HG02973 (cell line): Measurements from ENCODE around the gene SERPINA12.
"Not testable (repeated sequence)": the region's sequence is repeated elsewhere in the genome, so short reads cannot be mapped to it uniquely, and the experiment has no call there.

Experiments used
- ATAC-seq: cut with Tn5 transposase; IDR thresholded peaks from one replicate; pipeline ENCODE4 v1.9.1; 2021; ENCODE audit warnings: moderate library complexity; ENCODE audit not compliant: unreplicated experiment

The SERPINA12 gene

DNA sequence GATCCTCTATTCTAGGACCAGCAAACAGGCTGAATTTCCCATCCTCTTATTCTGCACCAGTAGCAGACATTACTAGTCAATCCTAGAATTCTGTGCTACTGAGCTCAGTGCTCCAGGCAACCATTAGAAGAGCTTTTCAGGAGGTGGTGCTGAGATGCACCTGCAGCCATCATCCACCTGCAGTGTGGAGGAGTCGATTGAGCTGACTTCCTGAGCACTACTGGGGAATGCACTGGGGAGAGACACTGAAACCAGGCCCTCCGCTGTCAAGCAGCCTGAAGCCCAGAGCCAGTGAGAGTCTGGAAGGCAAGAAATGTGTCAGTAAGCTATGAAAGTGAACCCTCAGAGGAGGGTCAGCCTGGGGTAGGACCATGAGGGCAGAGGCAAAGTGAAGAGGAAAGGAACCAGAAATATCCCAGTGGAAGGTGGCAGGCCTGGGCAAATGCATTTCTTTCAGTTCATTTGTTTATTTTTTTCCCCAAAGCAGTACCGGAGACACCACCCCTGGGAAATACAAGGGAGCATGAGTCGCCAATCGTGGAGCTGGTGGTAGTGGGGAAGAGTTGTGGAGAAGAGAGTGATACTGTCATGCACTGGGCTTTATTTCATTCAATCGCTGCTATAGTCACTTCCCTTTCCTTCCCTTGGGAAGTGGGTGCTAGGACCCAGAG, 28.9 kb upstream of the SERPINA12 start:
- no peak for ATAC-seq

- no peak for ATAC-seq
Measured at GRCh38 chr14:94536836-94537235, 27.6 kb upstream of the SERPINA12 start.

- no peak for ATAC-seq
Measured at GRCh38 chr14:94535506-94535905, 26.2 kb upstream of the SERPINA12 start.

DNA sequence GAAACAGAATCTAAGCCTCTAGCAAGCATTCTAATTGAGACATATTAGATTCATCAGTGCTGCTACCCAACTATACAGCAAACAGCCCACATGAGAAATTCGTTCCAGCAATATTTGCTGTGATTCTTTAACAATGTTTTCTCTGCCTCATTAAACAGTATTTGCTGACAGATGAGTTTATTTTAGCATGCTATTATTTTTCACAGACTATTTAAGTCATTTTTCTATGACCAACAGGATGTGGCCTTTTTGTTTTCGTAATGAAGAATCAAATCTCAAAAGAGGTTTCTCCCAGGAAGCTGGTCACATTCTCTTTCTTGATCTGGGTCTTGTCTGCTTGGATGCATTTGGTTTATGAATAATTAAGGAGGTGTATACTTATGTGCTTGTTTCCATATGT, 23.2 kb upstream of the SERPINA12 start:
- ATAC-seq: no peak

DNA sequence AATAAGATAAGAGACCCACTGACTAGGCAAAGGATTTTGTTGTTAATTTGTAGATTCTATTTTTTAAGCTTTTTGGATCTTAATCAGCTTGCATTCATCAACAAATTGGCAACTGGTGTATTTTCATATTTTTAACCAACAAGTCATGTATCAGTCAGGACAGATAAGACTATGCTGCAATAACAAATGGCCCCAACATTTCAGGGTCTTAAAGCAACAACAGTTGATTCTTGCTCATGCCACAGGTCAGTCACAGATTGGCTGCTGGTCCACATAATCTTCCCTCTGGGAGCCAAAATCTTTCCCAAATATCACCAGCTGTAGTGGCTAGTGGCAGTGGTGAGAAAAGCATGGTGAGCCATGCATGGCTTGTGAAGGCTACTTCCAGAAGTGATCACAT, 21.9 kb upstream of the SERPINA12 start:
- ATAC-seq: no peak

DNA sequence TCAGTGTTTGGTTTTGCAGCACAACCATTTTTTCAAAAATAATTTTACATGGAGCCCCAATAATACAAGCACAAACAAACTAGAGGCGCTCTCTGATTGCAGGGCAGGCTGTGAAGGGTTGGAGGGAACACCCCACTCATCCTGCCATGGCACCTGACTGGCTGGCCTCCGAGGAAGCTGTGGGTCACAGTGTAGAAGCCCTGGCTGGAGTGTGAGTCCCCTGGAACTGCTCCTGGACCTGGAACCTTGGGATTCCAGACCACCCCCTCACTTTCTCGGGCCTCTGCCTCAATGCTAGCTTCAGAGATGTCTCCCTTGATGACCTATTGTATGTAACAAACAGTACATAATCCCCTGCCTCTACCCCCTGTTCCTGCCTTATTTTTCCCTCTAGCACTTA, 14.8 kb upstream of the SERPINA12 start:
- ATAC-seq: no peak

- ATAC-seq: no peak
Measured at GRCh38 chr14:94523265-94523664, 14.0 kb upstream of the SERPINA12 start.

DNA sequence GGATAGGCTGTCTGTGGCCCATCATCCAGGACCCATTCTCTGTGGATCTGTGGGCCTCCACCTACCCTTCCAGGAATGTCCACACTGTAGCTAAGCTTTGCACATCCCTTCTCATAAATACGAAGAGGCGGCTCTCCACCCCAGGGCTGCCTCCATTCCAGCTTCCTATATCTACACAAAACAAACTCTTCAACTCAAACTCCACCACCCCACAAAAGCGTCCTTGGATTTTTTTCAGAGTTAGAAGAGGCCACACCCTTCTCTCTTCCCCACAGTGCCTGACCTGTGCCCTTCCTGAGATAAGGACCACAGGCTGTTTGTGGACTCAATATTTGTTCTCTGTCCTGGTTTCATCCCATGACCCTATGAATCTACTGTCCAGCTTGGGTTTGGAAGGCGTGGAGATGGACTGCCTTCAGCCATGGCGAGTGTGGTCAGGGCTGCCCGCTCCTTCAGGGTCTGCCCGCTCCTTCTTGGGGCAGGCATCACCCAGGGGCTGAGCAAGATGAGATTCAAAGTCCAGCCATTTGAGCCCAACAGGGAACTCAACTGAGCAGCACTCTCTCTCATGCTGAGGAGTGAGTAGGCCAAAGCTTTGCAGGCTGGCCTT, 13.0 kb upstream of the SERPINA12 start:
- ATAC-seq: no peak

- no peak for ATAC-seq
Measured at GRCh38 chr14:94521375-94522114, 12.3 kb upstream of the SERPINA12 start.

DNA sequence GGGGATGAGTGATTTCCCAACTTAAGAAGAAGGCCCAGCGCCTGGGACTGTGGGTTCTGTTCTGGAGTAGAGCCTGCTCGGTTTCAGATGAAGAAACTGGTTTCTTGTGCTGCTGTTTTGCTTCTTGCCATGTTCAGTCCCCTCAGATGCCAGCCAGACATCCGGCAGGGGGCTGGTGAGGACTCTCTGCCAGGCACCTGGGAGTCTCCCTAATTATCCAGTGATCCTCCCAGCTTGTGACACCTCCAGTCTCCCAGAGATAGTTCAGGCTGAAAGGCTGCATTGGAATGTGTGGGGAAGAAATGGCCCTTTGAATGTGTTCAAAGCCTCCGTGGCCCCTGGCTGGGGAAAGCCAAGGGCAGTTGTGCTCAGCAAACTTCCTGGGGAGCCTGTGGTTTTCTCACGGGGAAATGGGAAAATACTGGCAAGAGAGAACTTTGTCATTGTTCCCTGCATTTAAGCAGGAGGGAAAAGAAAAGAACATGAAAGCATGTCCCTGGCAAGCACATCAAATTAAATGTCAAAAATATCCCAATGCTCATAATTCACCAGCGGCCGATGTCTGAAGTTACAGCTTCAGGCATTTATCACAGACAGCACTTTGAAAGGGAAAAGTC, 8.5 kb upstream of the SERPINA12 start:
- no peak for ATAC-seq

- ATAC-seq: no peak
Measured at GRCh38 chr14:94517248-94517640, 8.0 kb upstream of the SERPINA12 start.

DNA sequence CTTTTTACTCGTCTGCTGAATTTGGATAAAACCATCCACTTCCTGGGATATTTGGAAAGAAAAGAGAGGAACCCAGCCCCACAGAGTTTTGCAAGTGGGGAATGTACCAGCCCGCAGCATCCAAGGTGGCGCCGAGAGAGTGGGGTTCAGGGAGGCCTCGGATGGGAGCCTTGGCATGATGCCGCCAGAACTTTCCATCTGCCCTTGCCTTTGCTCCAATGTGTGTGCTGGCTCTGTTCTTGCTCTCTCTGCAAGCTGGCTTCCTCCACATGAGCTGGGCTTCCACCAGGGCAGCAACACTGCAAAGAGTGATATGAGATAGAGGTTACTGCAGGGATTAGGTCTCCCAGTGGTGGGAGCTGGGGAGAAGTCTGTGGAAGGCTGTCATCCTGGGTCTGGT, 6.6 kb upstream of the SERPINA12 start:
- no peak for ATAC-seq

DNA sequence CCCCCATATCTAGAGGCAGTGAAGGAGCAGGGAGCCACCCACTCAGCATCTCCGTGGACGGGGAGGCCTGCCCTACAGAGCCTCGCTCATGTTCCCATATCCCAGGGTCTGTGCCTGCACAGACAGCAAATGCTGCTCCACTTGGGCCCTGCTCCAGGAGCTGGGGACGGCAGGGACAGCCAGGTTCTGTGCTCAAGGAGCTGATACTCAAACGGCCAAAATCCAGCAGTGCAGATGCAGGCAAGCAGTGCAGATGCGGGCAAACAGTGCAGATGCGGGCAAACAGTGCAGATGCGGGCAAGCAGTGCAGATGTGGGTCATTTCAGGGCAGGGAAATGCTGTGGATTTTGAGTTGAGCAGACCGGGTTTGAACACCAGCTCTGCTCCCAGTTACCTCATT, 6.2 kb upstream of the SERPINA12 start:
- no peak for ATAC-seq

GRCh38 chr14:94514351-94514750, 5.1 kb upstream of the SERPINA12 start:
- no peak for ATAC-seq

- ATAC-seq: not testable (repeated sequence)
Measured at GRCh38 chr14:94510481-94510880, 1.2 kb upstream of the SERPINA12 start.

GRCh38 chr14:94505641-94506040, 3.6 kb downstream of the SERPINA12 start:
- ATAC-seq: no peak

GRCh38 chr14:94505206-94505605, 4.1 kb downstream of the SERPINA12 start:
- ATAC-seq: no peak

DNA sequence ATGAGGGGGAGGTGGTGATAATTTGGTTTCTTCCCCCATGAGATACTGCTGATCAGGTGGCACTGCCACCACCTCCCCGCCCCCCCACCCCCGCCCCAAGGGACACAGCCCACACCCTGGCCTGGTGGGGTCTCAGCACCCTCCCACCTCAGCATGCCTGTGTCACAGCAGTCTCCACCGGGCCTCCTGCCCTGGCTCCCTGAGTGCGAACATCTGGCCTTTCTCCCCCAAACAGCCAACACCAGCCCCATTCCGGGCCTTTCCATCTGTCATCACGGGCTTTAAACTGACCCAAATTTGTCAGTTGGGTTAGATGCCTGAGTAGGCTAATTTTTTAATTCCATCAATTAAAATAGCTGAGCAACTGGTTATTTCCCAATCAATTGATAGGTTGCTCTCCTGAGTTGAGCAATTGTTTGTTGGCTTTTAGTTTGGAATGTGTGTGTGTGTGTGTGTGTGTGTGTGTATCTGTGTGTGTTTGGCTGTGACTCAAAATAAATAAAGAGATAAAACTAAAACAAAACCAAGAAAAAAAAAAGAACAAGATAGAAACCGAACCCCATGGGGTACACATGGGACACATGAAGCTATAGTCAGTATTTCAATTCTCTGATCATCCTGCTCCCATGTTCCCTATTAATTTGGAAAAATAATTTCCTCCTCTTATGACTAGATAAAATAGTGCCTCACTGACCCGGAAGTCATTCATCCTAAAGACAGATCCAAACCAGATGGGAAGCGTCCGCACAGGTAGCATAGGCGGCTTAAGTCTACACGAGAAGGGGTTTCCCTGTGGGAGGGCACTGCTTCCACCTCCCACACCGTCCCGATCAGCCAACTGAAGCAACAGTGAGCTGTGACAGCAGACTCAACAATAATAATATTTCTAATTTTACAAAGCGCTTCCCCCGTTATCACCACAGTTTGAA, 7.4 kb downstream of the SERPINA12 start:
- ATAC-seq: no peak

- ATAC-seq: no peak
Measured at GRCh38 chr14:94500264-94500663, 9.0 kb downstream of the SERPINA12 start.

- ATAC-seq: no peak
Measured at GRCh38 chr14:94499673-94500072, 9.6 kb downstream of the SERPINA12 start.

DNA sequence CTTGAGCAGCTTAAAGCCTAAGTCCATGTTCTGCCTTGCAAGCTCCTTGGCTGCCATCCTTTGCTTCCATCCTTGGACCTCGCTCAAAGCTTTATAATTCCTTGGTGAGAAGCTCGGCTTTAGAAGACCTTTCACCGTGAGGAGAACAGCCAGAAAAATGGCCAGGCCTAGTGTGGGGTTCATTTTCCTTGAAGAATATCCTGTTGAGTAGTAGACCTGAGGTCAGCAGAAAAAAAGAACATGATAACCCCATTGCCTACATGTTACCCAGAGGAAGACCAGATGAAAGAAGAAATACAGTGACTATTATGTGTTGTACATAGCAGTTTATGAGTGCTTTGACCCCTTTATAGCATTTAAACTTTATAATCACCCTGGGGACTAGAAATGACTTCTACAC, 11.1 kb downstream of the SERPINA12 start:
- ATAC-seq: no peak
